K562 (cell line): ENCODE data around the gene APP. TPM values are rescaled to one million over a fixed set of nuclear protein-coding genes. Genes with fewer than 3 reads are reported as not detected.

ENCODE experiments used
- ATAC-seq: fragments of 200-7000 bp; cut with Tn5 transposase; 3 replicates; pipeline ENCODE4 v1.9.1; 2020; ENCODE audit warnings: moderate library complexity
- BruUV-seq: library from RNA; stranded (reverse); fragments of 400-500 nt; replicated peaks from 2 replicates; lab custom pipeline; 2021; lab: Mats Ljungman, UMichigan
- CTCF ChIA-PET: fragments of 300-600 bp; formaldehyde crosslinking; extraction: SDS; loops from one replicate; lab custom pipeline; 2021; ENCODE audit warnings: low intra/inter-chr PET ratio; lab: Yijun Ruan, JAX
- POLR2A ChIA-PET: fragments of 300-600, 350-650 bp; sonication (Branson Sonifier 250); formaldehyde crosslinking; extraction: SDS; loops from one replicate; lab custom pipeline; 2021; ENCODE audit warnings: antibody characterized with exemption, inconsistent platforms; lab: Yijun Ruan, JAX
- DNase-seq, 4 experiments: peaks; one replicate each; pipeline versions ENCODE4 v3.0.0 to v3.0.0-alpha.2; 2011 to 2018; ENCODE audit warnings: low spot score in 3 of 4, mixed read lengths in 3 of 4; ENCODE audit errors: extremely low read depth in 1 of 4
- FAIRE-seq: peaks from 2 replicates; lab custom pipeline; 2011; peaks lifted over from hg19 to GRCh38; lab: Jason Lieb, UNC
- H2AFZ ChIP-seq: 2 replicates; pipeline ENCODE4 v1.6.0; 2011; ENCODE audit warnings: low read depth, low read length, control low read depth, inconsistent platforms
- H3K27ac ChIP-seq: fragments of 200-600 bp; 3 replicates; pipeline ENCODE4 v1.8.0; 2011; ENCODE audit warnings: low read depth, mild to moderate bottlenecking, control low read depth, inconsistent platforms, low read length, moderate library complexity, mixed read lengths; ENCODE audit errors: extremely low read depth
- H3K27me3 ChIP-seq, 2 experiments: fragments of 300-600 bp in 1 of 2; 2 replicates in 1 of 2; 3 replicates in 1 of 2; pipeline versions ENCODE4 v1.6.0 to v1.8.0; 2011; ENCODE audit warnings: inconsistent platforms in 2 of 2, low read length in 2 of 2, mild to moderate bottlenecking in 1 of 2, mixed read lengths in 1 of 2, moderate library complexity in 1 of 2; ENCODE audit not compliant: control insufficient read depth in 2 of 2, insufficient read depth in 2 of 2
- H3K36me3 ChIP-seq: fragments of 300-600 bp; 3 replicates; pipeline ENCODE4 v1.8.0; 2011; ENCODE audit warnings: mild to moderate bottlenecking, low read length, inconsistent platforms; ENCODE audit not compliant: control insufficient read depth, insufficient read depth
- H3K4me1 ChIP-seq, 2 experiments: fragments of 200-600 bp in 1 of 2; replicated peaks in 1 of 2; 2 replicates in 1 of 2; 3 replicates in 1 of 2; pipeline versions ENCODE4 v1.5.1 to v1.8.0; 2011; ENCODE audit warnings: inconsistent platforms in 2 of 2, low read length in 2 of 2, mild to moderate bottlenecking in 1 of 2, mixed read lengths in 1 of 2, moderate library complexity in 1 of 2; ENCODE audit not compliant: control insufficient read depth in 2 of 2, insufficient read depth in 2 of 2
- H3K4me2 ChIP-seq: 2 replicates; pipeline ENCODE4 v1.6.1; 2011; ENCODE audit warnings: low read length, control low read depth, inconsistent platforms, mixed read lengths; ENCODE audit not compliant: insufficient read depth
- H3K4me3 ChIP-seq: fragments of 200-600 bp; sonication (generic), shearing (Covaris generic); 2 replicates; pipeline ENCODE4 v1.5.1; 2016; ENCODE audit warnings: control low read depth, inconsistent platforms
- H3K79me2 ChIP-seq: fragments of 200-600 bp; 3 replicates; pipeline ENCODE4 v1.8.0; 2011; ENCODE audit warnings: low read length, inconsistent platforms; ENCODE audit not compliant: control insufficient read depth, insufficient read depth
- H3K9ac ChIP-seq, 2 experiments: 2 replicates each; pipeline versions ENCODE4 v1.6.0 to v1.6.1; 2011; ENCODE audit warnings: low read depth in 2 of 2, low read length in 2 of 2, control low read depth in 1 of 2, inconsistent platforms in 1 of 2, mild to moderate bottlenecking in 1 of 2, mixed read lengths in 1 of 2; ENCODE audit not compliant: insufficient read depth in 1 of 2
- H3K9me1 ChIP-seq: one replicate; pipeline ENCODE4 v1.6.0; 2011; ENCODE audit warnings: inconsistent platforms, mild to moderate bottlenecking, low read length, moderate library complexity; ENCODE audit not compliant: control insufficient read depth, insufficient read depth
- H3K9me3 ChIP-seq: replicated peaks from 2 replicates; pipeline ENCODE4 v1.5.1; 2011; ENCODE audit warnings: low read depth, low read length, inconsistent platforms; ENCODE audit not compliant: control insufficient read depth, insufficient read depth
- H4K20me1 ChIP-seq: replicated peaks from 2 replicates; pipeline ENCODE4 v1.6.1; 2011; ENCODE audit warnings: low read length, inconsistent platforms, mixed read lengths; ENCODE audit not compliant: control insufficient read depth, insufficient read depth
- BRF2 ChIP-seq: IDR thresholded peaks from 3 replicates; pipeline ENCODE4 v1.6.1; 2011; ENCODE audit warnings: borderline replicate concordance, mild to moderate bottlenecking; ENCODE audit not compliant: insufficient read length, insufficient read depth
- CREB1 ChIP-seq, 2 experiments: sonication (generic) in 1 of 2; formaldehyde crosslinking in 1 of 2; IDR thresholded peaks; 2 replicates each; pipeline versions ENCODE4 v1.6.1 to v1.8.0; 2012 to 2022; ENCODE audit warnings: inconsistent platforms in 1 of 2, mild to moderate bottlenecking in 1 of 2, missing genetic modification reagents in 1 of 2, moderate library complexity in 1 of 2
- DPF2 ChIP-seq: fragments of 450-650 bp; IDR thresholded peaks from 2 replicates; pipeline ENCODE4 v1.6.1; 2016
- FOXK2 ChIP-seq, 2 experiments: fragments of 450-650 bp; IDR thresholded peaks in 1 of 2; conservative IDR thresholded peaks in 1 of 2; 2 replicates each; pipeline ENCODE4 v1.6.1; 2016; ENCODE audit warnings: low read depth in 2 of 2, mild to moderate bottlenecking in 1 of 2
- GMEB1 ChIP-seq: fragments of 250-450 bp; sonication (Bioruptor Pico); IDR thresholded peaks from 2 replicates; pipeline ENCODE4 v1.4.0; 2020; ENCODE audit warnings: mild to moderate bottlenecking
- PHF20 ChIP-seq: fragments of 450-650 bp; IDR thresholded peaks from 2 replicates; pipeline ENCODE4 v1.6.1; 2018; ENCODE audit not compliant: partially characterized antibody
- SAFB2 ChIP-seq: fragments of 200-400 bp; formaldehyde crosslinking; IDR thresholded peaks from 2 replicates; pipeline ENCODE4 v1.6.1; 2018; ENCODE audit warnings: borderline replicate concordance, low read length, low read depth, moderate library complexity; ENCODE audit not compliant: severe bottlenecking
- TBP ChIP-seq: optimal IDR thresholded peaks from 2 replicates; pipeline ENCODE3; 2011; ENCODE audit warnings: low read depth, low read length, improper control_type of control experiment
- ZNF395 ChIP-seq: fragments of 200-800 bp; sonication (Bioruptor generic); IDR thresholded peaks from 2 replicates; pipeline ENCODE4 v1.6.1; 2017; ENCODE audit warnings: missing genetic modification characterization, missing compliant biosample characterization
- ZNF507 ChIP-seq: conservative IDR thresholded peaks from 2 replicates; pipeline ENCODE4 v1.6.1; 2017; ENCODE audit warnings: missing genetic modification characterization, missing compliant biosample characterization
- ZNF696 ChIP-seq: fragments of 250-450 bp; sonication (Bioruptor Pico); conservative IDR thresholded peaks from 2 replicates; pipeline ENCODE4 v1.4.0; 2020; ENCODE audit warnings: mild to moderate bottlenecking, moderate library complexity
- ZNF780A ChIP-seq: fragments of 250-450 bp; sonication (Bioruptor Pico); IDR thresholded peaks from 2 replicates; pipeline ENCODE4 v1.5.0; 2021; ENCODE audit warnings: mild to moderate bottlenecking
- WGBS: fragments of 100-300 bp; shearing (Covaris generic); methylation state at CpG from one replicate; pipeline ENCODE4 v1.1.6; 2016; ENCODE audit warnings: low coverage, mixed read lengths; ENCODE audit not compliant: insufficient coverage; ENCODE audit errors: missing lambda C conversion rate; 5-methylcytosine and 5-hydroxymethylcytosine counted together
- in situ Hi-C: fragments of 300-500 bp; cut with MboI; formaldehyde crosslinking; loops from 4 replicates; pipeline ENCODE4 v1.15.0; 2018; ENCODE audit warnings: inconsistent platforms, mixed read lengths
- intact Hi-C: fragments of 100-400 bp; cut with micrococcal nuclease; formaldehyde crosslinking; loops from 2 replicates; pipeline ENCODE4 v1.14.2; 2022
- polyA plus RNA-seq, 8 experiments: library from polyadenylated mRNA; depleted of rRNA in 4 of 8; stranded (reverse) in 5 of 8; unstranded in 3 of 8; fragments of >200 nt; fragmentation: Nextera tagmentation in 2 of 8; fragmentation: Illumina TruSeq in 1 of 8; extraction: Ambion mirVana in 2 of 8; extraction: Trizol in 1 of 8; gene quantifications; 2 replicates each; pipeline versions ENCODE4 v1.2.1 to v1.2.3, GENCODE V29; 2011 to 2014; ENCODE audit warnings: inconsistent platforms in 1 of 8, missing spikeins in 1 of 8
- total RNA-seq, 7 experiments: library from RNA; depleted of rRNA in 6 of 7; stranded (reverse); fragments of >200 nt in 6 of 7; fragmentation: Illumina TruSeq in 2 of 7; extraction: Trizol in 2 of 7; gene quantifications; 2 replicates each; pipeline versions ENCODE4 v1.2.1 to v1.2.3, GENCODE V29; 2011 to 2021; ENCODE audit warnings: low replicate concordance in 1 of 7

APP gene
- total and polyA plus RNA-seq, 9 of the 15 experiments (the other 6 are each of a cell fraction or from before 2014, with no cell fraction given) = 0.01 to 1.5 (median 0.16) TPM; not detected in 5

- TF ChIP-seq ZNF507 (no peak), ZNF696 (CRISPR knock-in tag) (no peak)
Measured at GRCh38 chr21:25955646-25956045, 214.9 kb downstream of the APP start (continued).

GRCh38 chr21:25953659-25954058, 216.9 kb downstream of the APP start:
- Histone ChIP-seq H2AFZ (no peak overlapping the region), H3K27ac (no peak overlapping the region), H3K4me3 (no peak overlapping the region)
- in situ Hi-C loops = no loop called here
- TF ChIP-seq ZNF395 (CRISPR knock-in tag) (no peak), CREB1 (IDR thresholded peaks at IDR 0.05) (no peak), CREB1 (CRISPR knock-in tag; IDR thresholded peaks at IDR 0.05) (no peak), SAFB2 (no peak), DPF2 (no peak), PHF20 (no peak), TBP (no peak), GMEB1 (CRISPR knock-in tag) (no peak), BRF2 (no peak), ZNF780A (no peak), FOXK2 (conservative IDR thresholded peaks at IDR 0.05 in 1 of 2, IDR thresholded peaks at IDR 0.05 in 1 of 2; ENCODE audit: low read depth in 2 of 2) (no peak)
- TF ChIP-seq, all 486 proteins: peak for 0
- no TSS peak for BruUV-seq
- ChIA-PET CTCF (no interaction called here), POLR2A (no interaction called here)
- Histone ChIP-seq H3K9me3 (no peaks in the 10 kb centered on the region), H3K79me2 (no peaks in the 10 kb centered on the region), H3K4me2 (no peak overlapping the region), H3K9me1 (no peaks in the 10 kb centered on the region), H3K36me3 (no peaks in the 10 kb centered on the region), H3K9ac (no peak overlapping the region), H4K20me1 (no peaks in the 10 kb centered on the region), H3K27me3 (no peaks in the 10 kb centered on the region), H3K4me1 (no peaks in the 10 kb centered on the region)
- no peak for ATAC-seq
- intact Hi-C loops = no loop called here
- 0% methylated on average over 2 of the region's 2 CpGs for WGBS
- DNase-seq = no peak
- no peak for FAIRE-seq
